GM19099 (cell line): ENCODE results near the gene LCN15.

Source experiments
- POLR2A ChIP-seq: IDR thresholded peaks from 3 replicates; pipeline ENCODE4 v1.6.1; 2011; ENCODE audit warnings: low read depth; ENCODE audit not compliant: insufficient read length; ENCODE audit errors: extremely low read depth

Gene LCN15

GRCh38 chr9:136746155-136746490, 18.2 kb downstream of the LCN15 start:
- no peak for TF ChIP-seq POLR2A

- TF ChIP-seq POLR2A, result no peak
Measured at GRCh38 chr9:136745389-136746154, 18.7 kb downstream of the LCN15 start.

- no peak for TF ChIP-seq POLR2A
Measured at GRCh38 chr9:136744773-136745172, 19.5 kb downstream of the LCN15 start.

GRCh38 chr9:136743639-136744211, 20.6 kb downstream of the LCN15 start:
- no peak for TF ChIP-seq POLR2A

GRCh38 chr9:136742591-136743391, 21.5 kb downstream of the LCN15 start, which contains the start of gene LCN10:
Gene LCN10 (minus strand): TSS chr9:136742940. CDS start chr9:136742903, 37 bp downstream.
- TF ChIP-seq POLR2A, result no peak

- TF ChIP-seq POLR2A, result no peak
Measured at GRCh38 chr9:136741883-136742571, 22.3 kb downstream of the LCN15 start.

GRCh38 chr9:136740971-136741882, 23.1 kb downstream of the LCN15 start:
- no peak for TF ChIP-seq POLR2A

GRCh38 chr9:136740491-136740890, 23.8 kb downstream of the LCN15 start:
- no peak for TF ChIP-seq POLR2A

- TF ChIP-seq POLR2A, result no peak
Measured at GRCh38 chr9:136740069-136740468, 24.2 kb downstream of the LCN15 start.

- no peak for TF ChIP-seq POLR2A
Measured at GRCh38 chr9:136739509-136739908, 24.8 kb downstream of the LCN15 start.

- no peak for TF ChIP-seq POLR2A
Measured at GRCh38 chr9:136738960-136739359, 25.4 kb downstream of the LCN15 start.

- TF ChIP-seq POLR2A, result no peak
Measured at GRCh38 chr9:136735812-136736480, 28.4 kb downstream of the LCN15 start.

- no peak for TF ChIP-seq POLR2A
Measured at GRCh38 chr9:136734837-136735496, 29.4 kb downstream of the LCN15 start.
